H9 (cell line): ENCODE results near the gene DMBT1. TPM values are rescaled to one million over a fixed set of nuclear protein-coding genes. Genes with fewer than 3 reads are reported as not detected.

ENCODE experiments used
- DNase-seq: peaks from one replicate; pipeline ENCODE4 v3.0.0-alpha.2; 2017
- H2AFZ ChIP-seq: one replicate; pipeline ENCODE4 v1.6.1; 2013; ENCODE audit warnings: mild to moderate bottlenecking, low read length, control low read depth, moderate library complexity
- H2AK5ac ChIP-seq: 2 replicates; pipeline ENCODE4 v1.6.1; 2013; ENCODE audit warnings: low read length, control low read depth, mixed read lengths; ENCODE audit not compliant: insufficient read length
- H2BK120ac ChIP-seq: one replicate; pipeline ENCODE4 v1.6.1; 2013; ENCODE audit warnings: low read depth, mild to moderate bottlenecking, low read length, control low read depth, inconsistent platforms; ENCODE audit not compliant: poor library complexity, severe bottlenecking
- H2BK12ac ChIP-seq: 2 replicates; pipeline ENCODE4 v1.6.1; 2013; ENCODE audit warnings: low read length, control low read depth, mixed read lengths, low read depth; ENCODE audit not compliant: insufficient read length
- H2BK15ac ChIP-seq: 2 replicates; pipeline ENCODE4 v1.6.1; 2013; ENCODE audit warnings: low read depth, low read length, control low read depth
- H2BK20ac ChIP-seq: one replicate; pipeline ENCODE4 v1.6.1; 2013; ENCODE audit warnings: low read depth, mild to moderate bottlenecking, low read length, control low read depth, inconsistent platforms; ENCODE audit not compliant: poor library complexity, severe bottlenecking
- H2BK5ac ChIP-seq: 2 replicates; pipeline ENCODE4 v1.6.1; 2013; ENCODE audit warnings: low read length, control low read depth, mixed read lengths; ENCODE audit not compliant: insufficient read length
- H3K14ac ChIP-seq: 2 replicates; pipeline ENCODE4 v1.6.1; 2013; ENCODE audit warnings: low read length, control low read depth; ENCODE audit not compliant: insufficient read depth
- H3K18ac ChIP-seq: 2 replicates; pipeline ENCODE4 v1.6.1; 2013; ENCODE audit warnings: low read depth, mild to moderate bottlenecking, mixed read lengths, low read length, control low read depth; ENCODE audit not compliant: insufficient read length
- H3K23ac ChIP-seq: 2 replicates; pipeline ENCODE4 v1.6.1; 2013; ENCODE audit warnings: low read length, control low read depth, mixed read lengths, low read depth; ENCODE audit not compliant: insufficient read length
- H3K23me2 ChIP-seq: 2 replicates; pipeline ENCODE4 v1.6.1; 2013; ENCODE audit warnings: low read depth, mild to moderate bottlenecking, mixed read lengths, low read length, control low read depth; ENCODE audit not compliant: insufficient read length, poor library complexity, severe bottlenecking
- H3K27ac ChIP-seq: 2 replicates; pipeline ENCODE4 v1.5.1; 2013; ENCODE audit warnings: low read length, control low read depth, mixed read lengths, low read depth; ENCODE audit not compliant: insufficient read length
- H3K27me3 ChIP-seq: 2 replicates; pipeline ENCODE4 v1.6.1; 2013; ENCODE audit warnings: low read length, control low read depth, inconsistent platforms; ENCODE audit not compliant: insufficient read depth
- H3K4ac ChIP-seq: 2 replicates; pipeline ENCODE4 v1.6.1; 2013; ENCODE audit warnings: low read depth, mild to moderate bottlenecking, control low read depth, inconsistent platforms, low read length, moderate library complexity
- H3K4me1 ChIP-seq: 2 replicates; pipeline ENCODE4 v1.6.1; 2013; ENCODE audit warnings: low read length, control low read depth, inconsistent platforms; ENCODE audit not compliant: insufficient read depth
- H3K4me2 ChIP-seq: 2 replicates; pipeline ENCODE4 v1.6.1; 2013; ENCODE audit warnings: low read length, control low read depth, mixed read lengths; ENCODE audit not compliant: insufficient read length, insufficient read depth
- H3K56ac ChIP-seq: 2 replicates; pipeline ENCODE4 v1.6.1; 2013; ENCODE audit warnings: low read depth, mild to moderate bottlenecking, mixed read lengths, low read length, control low read depth; ENCODE audit not compliant: insufficient read length
- H3K79me1 ChIP-seq: 2 replicates; pipeline ENCODE4 v1.6.1; 2013; ENCODE audit warnings: low read depth, mild to moderate bottlenecking, moderate library complexity, low read length, control low read depth, inconsistent platforms; ENCODE audit not compliant: insufficient read depth, poor library complexity, severe bottlenecking
- H3K79me2 ChIP-seq: 2 replicates; pipeline ENCODE4 v1.6.1; 2013; ENCODE audit warnings: low read length, control low read depth, inconsistent platforms; ENCODE audit not compliant: insufficient read depth
- H3K9ac ChIP-seq: 2 replicates; pipeline ENCODE4 v1.6.1; 2013; ENCODE audit warnings: low read length, control low read depth, mixed read lengths; ENCODE audit not compliant: insufficient read length; ENCODE audit errors: extremely low read depth
- H3K9me3 ChIP-seq: one replicate; pipeline ENCODE4 v1.6.1; 2013; ENCODE audit warnings: low read depth, low read length, inconsistent platforms; ENCODE audit not compliant: control insufficient read depth
- H3T11ph ChIP-seq: one replicate; pipeline ENCODE4 v1.6.1; 2013; ENCODE audit warnings: mild to moderate bottlenecking, low read length, control low read depth, inconsistent platforms
- H4K20me1 ChIP-seq: one replicate; pipeline ENCODE4 v1.6.1; 2013; ENCODE audit not compliant: control insufficient read depth, insufficient read length, insufficient read depth
- H4K5ac ChIP-seq: 2 replicates; pipeline ENCODE4 v1.6.1; 2013; ENCODE audit warnings: low read depth, mild to moderate bottlenecking, mixed read lengths, low read length, control low read depth; ENCODE audit not compliant: insufficient read length
- H4K8ac ChIP-seq: replicated peaks from 2 replicates; pipeline ENCODE4 v1.6.1; 2013; ENCODE audit warnings: low read length, control low read depth, mixed read lengths, low read depth; ENCODE audit not compliant: insufficient read length
- H4K91ac ChIP-seq: 2 replicates; pipeline ENCODE4 v1.6.1; 2013; ENCODE audit warnings: low read depth, mild to moderate bottlenecking, moderate library complexity, mixed read lengths, low read length, control low read depth; ENCODE audit not compliant: insufficient read length
- H3K27ac Mint-ChIP-seq, 3 experiments: 2 replicates in 2 of 3; 3 replicates in 1 of 3; pipeline ENCODE4 v1.8.0; 2020 to 2021; ENCODE audit warnings: mixed read lengths in 3 of 3, mild to moderate bottlenecking in 1 of 3, moderate library complexity in 1 of 3
- H3K27me3 Mint-ChIP-seq: 2 replicates; pipeline ENCODE4 v1.8.0; 2021; ENCODE audit warnings: low read depth, mild to moderate bottlenecking, moderate library complexity, mixed read lengths
- H3K36me3 Mint-ChIP-seq, 3 experiments: 2 replicates in 2 of 3; 3 replicates in 1 of 3; pipeline ENCODE4 v1.8.0; 2020 to 2021; ENCODE audit warnings: low read depth in 3 of 3, mixed read lengths in 3 of 3; ENCODE audit not compliant: insufficient read depth in 1 of 3
- H3K4me1 Mint-ChIP-seq, 2 experiments: 2 replicates each; pipeline ENCODE4 v1.8.0; 2020; ENCODE audit warnings: mixed read lengths in 2 of 2
- H3K4me3 Mint-ChIP-seq, 2 experiments: 2 replicates in 1 of 2; 3 replicates in 1 of 2; pipeline ENCODE4 v1.8.0; 2020 to 2021; ENCODE audit warnings: mild to moderate bottlenecking in 2 of 2, mixed read lengths in 2 of 2, moderate library complexity in 1 of 2
- H3K9me3 Mint-ChIP-seq, 2 experiments: 2 replicates in 1 of 2; 3 replicates in 1 of 2; pipeline ENCODE4 v1.8.0; 2020; ENCODE audit warnings: mild to moderate bottlenecking in 2 of 2, mixed read lengths in 2 of 2, moderate library complexity in 1 of 2
- CTCF ChIP-seq: fragments of 200-600 bp; sonication (generic); conservative IDR thresholded peaks from 3 replicates; pipeline ENCODE4 v1.8.0; 2021; ENCODE audit warnings: antibody characterized with exemption, mild to moderate bottlenecking
- WGBS: extraction: QIAGEN DNeasy Blood & Tissue Kit; methylation state at CpG from one replicate; pipeline ENCODE4 v1.1.7; 2013; ENCODE audit warnings: missing lambda C conversion rate, low lambda C conversion rate, mixed read lengths; ENCODE audit not compliant: insufficient read length; ENCODE audit errors: extremely low coverage; 5-methylcytosine and 5-hydroxymethylcytosine counted together
- total RNA-seq: library from RNA; stranded (reverse); gene quantifications from 2 replicates; pipeline ENCODE4 v1.2.1, GENCODE V29; 2021

DMBT1 gene
- total RNA-seq, 1 experiment from 2014 or later, result 0.04 TPM

GRCh38 chr10:122514045-122514840, 46.3 kb upstream of the DMBT1 start:
- Histone ChIP-seq H3K4me2 (no peak overlapping the region), H2BK15ac (no peak overlapping the region), H3K4me1 (no peaks in the 10 kb centered on the region), H3K23me2 (no peaks in the 10 kb centered on the region), H2BK12ac (no peak overlapping the region), H2BK5ac (no peak overlapping the region), H2AFZ (no peak overlapping the region), H3K9me3 (no peaks in the 10 kb centered on the region), H3K9ac (no peak overlapping the region), H4K91ac (no peak overlapping the region), H3K56ac (no peak overlapping the region), H3K79me2 (no peaks in the 10 kb centered on the region), H3K18ac (no peak overlapping the region), H2BK20ac (no peak overlapping the region), H4K20me1 (no peaks in the 10 kb centered on the region), H3K27ac (no peak overlapping the region), H2BK120ac (no peak overlapping the region), H3K27me3 (no peaks in the 10 kb centered on the region), H3K23ac (no peak overlapping the region), H2AK5ac (no peak overlapping the region), H3K14ac (no peak overlapping the region), H4K5ac (no peak overlapping the region), H3K4ac (no peak overlapping the region), H3K79me1 (no peaks in the 10 kb centered on the region), H3T11ph (no peak overlapping the region), H4K8ac (no peak overlapping the region)
- no peak overlapping the region for H3K27ac Mint-ChIP-seq
- no CpG with 5 or more reads among the region's 22 CpGs for WGBS
- peaks cover 3 to 4% of the 10 kb centered on the region in 2 experiments; a peak in 2 of 4 replicates for H3K4me1 Mint-ChIP-seq
- no peaks in the 10 kb centered on the region for H3K9me3 Mint-ChIP-seq
- H3K27me3 Mint-ChIP-seq, result peaks cover 4% of the 10 kb centered on the region
- no peak for DNase-seq
- no peak overlapping the region for H3K4me3 Mint-ChIP-seq
- H3K36me3 Mint-ChIP-seq, result no peaks in the 10 kb centered on the region; a peak in 2 of 7 replicates
- no peak for TF ChIP-seq CTCF
